Putamen (tissue), 1 donor: ENCODE results near the gene RAB10.
"Not testable (repeated sequence)": the region's sequence is repeated elsewhere in the genome, so short reads cannot be mapped to it uniquely, and the experiment has no call there.

Source experiments
- DNase-seq: peaks from one replicate; pipeline ENCODE4 v3.0.0-alpha.2; 2016; ENCODE audit warnings: low spot score

RAB10 gene

GRCh38 chr2:26088931-26089330 is 55.0 kb downstream of the RAB10 start:
- DNase-seq: not testable (repeated sequence)

GRCh38 chr2:26089337-26089736 is 55.5 kb downstream of the RAB10 start:
- DNase-seq: no peak

GRCh38 chr2:26095758-26096157 is 61.9 kb downstream of the RAB10 start:
- no peak for DNase-seq

GRCh38 chr2:26099933-26100332 is 66.0 kb downstream of the RAB10 start:
- DNase-seq: no peak

- no peak for DNase-seq
These were observed 66.5 kb downstream of the RAB10 start for GRCh38 chr2:26100384-26100783.

GRCh38 chr2:26103752-26104151 is 69.9 kb downstream of the RAB10 start:
- DNase-seq: no peak

GRCh38 chr2:26108701-26109100 is 74.8 kb downstream of the RAB10 start:
- not testable (repeated sequence) for DNase-seq

- DNase-seq: no peak
These were observed 78.3 kb downstream of the RAB10 start for GRCh38 chr2:26112201-26112600.

GRCh38 chr2:26114151-26114550 is 80.3 kb downstream of the RAB10 start:
- no peak for DNase-seq

- no peak for DNase-seq
These were observed 84.8 kb downstream of the RAB10 start for GRCh38 chr2:26118682-26119081.

- DNase-seq: no peak
These were observed 85.6 kb downstream of the RAB10 start for GRCh38 chr2:26119521-26119920.

GRCh38 chr2:26122630-26123029 is 88.7 kb downstream of the RAB10 start:
- DNase-seq: no peak

GRCh38 chr2:26123426-26123825 is 89.5 kb downstream of the RAB10 start:
- DNase-seq: no peak

- DNase-seq: no peak
These were observed 92.2 kb downstream of the RAB10 start for GRCh38 chr2:26126074-26126473.

GRCh38 chr2:26128176-26128575 is 94.3 kb downstream of the RAB10 start:
- DNase-seq: no peak

- no peak for DNase-seq
These were observed 96.9 kb downstream of the RAB10 start for GRCh38 chr2:26130763-26131162.

GRCh38 chr2:26136451-26136850 is 102.6 kb downstream of the RAB10 start:
- DNase-seq: peak; percentile 70

- no peak for DNase-seq
These were observed 105.6 kb downstream of the RAB10 start for GRCh38 chr2:26139269-26140183.

- no peak for DNase-seq
These were observed 107.4 kb downstream of the RAB10 start for GRCh38 chr2:26141145-26141769.

GRCh38 chr2:26144031-26144430 is 110.1 kb downstream of the RAB10 start:
- no peak for DNase-seq

GRCh38 chr2:26144953-26145680 is 111.2 kb downstream of the RAB10 start:
- peak; percentile 62 for DNase-seq

GRCh38 chr2:26148501-26148900 is 114.6 kb downstream of the RAB10 start:
- no peak for DNase-seq

GRCh38 chr2:26150243-26150642 is 116.4 kb downstream of the RAB10 start:
- no peak for DNase-seq
